IMR-90 (cell line): ENCODE data around the gene CYP2A7.
"Not testable (repeated sequence)": the region's sequence is repeated elsewhere in the genome, so short reads cannot be mapped to it uniquely, and the experiment has no call there.

Experiments
- CTCF ChIP-seq: conservative IDR thresholded peaks from 2 replicates; pipeline ENCODE4 v1.5.1; 2012; ENCODE audit warnings: mild to moderate bottlenecking, low read depth, low read length, improper control_type of control experiment
- FOS ChIP-seq: fragments of 150-350 bp; IDR thresholded peaks from 2 replicates; pipeline ENCODE4 v1.6.1; 2016; ENCODE audit warnings: low read depth, low read length
- MAFK ChIP-seq: IDR thresholded peaks from 2 replicates; pipeline ENCODE4 v1.6.1; 2012; ENCODE audit warnings: low read depth, low read length, improper control_type of control experiment
- POLR2A ChIP-seq: IDR thresholded peaks from 2 replicates; pipeline ENCODE4 v1.6.1; 2012; ENCODE audit warnings: mild to moderate bottlenecking, low read depth, low read length
- USF2 ChIP-seq: fragments of 150-350 bp; IDR thresholded peaks from 2 replicates; pipeline ENCODE4 v1.6.1; 2017; ENCODE audit warnings: mild to moderate bottlenecking, antibody characterized with exemption, low read length, low read depth

GRCh38 chr19:40882062-40882461, at the start of gene CYP2A7:
- TF ChIP-seq CTCF, FOS, USF2, MAFK, POLR2A: not testable (repeated sequence)
